SK-N-SH (cell line): ENCODE results near the gene LLGL1.

Experiments
- TAF1 ChIP-seq: IDR thresholded peaks from 2 replicates; pipeline ENCODE4 v1.6.1; 2012; ENCODE audit warnings: low read depth, mild to moderate bottlenecking, low read length, moderate library complexity, borderline replicate concordance
- TF ChIP-seq, protein P1 (sequence below): fragments of 200-600 bp; sonication (generic); IDR thresholded peaks from 2 replicates; pipeline ENCODE4 v1.6.1; 2017; ENCODE audit warnings: antibody characterized with exemption, mild to moderate bottlenecking, moderate library complexity

DNA sequence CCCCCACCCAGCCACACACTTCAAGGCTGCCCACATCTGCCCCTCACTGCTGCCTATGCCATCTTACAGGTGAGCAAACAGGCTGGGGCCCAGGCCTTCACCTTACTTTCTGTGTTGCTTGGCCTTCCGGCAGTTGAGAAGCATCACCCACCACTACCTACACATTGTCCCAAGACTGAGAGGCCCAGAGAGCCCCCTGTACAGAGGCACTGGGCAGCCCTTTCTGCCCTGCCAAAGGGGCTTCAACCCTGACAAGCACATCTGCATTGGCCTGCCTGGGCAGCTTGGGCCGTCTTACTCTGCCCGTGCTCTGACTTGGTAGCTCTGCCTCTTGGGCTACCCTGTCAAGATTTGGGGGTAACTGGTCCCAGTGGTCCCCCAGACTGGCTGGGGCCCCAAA is 36.2 kb downstream of the LLGL1 start:
- TF ChIP-seq TAF1, result no peak
- TF ChIP-seq, protein P1, sequence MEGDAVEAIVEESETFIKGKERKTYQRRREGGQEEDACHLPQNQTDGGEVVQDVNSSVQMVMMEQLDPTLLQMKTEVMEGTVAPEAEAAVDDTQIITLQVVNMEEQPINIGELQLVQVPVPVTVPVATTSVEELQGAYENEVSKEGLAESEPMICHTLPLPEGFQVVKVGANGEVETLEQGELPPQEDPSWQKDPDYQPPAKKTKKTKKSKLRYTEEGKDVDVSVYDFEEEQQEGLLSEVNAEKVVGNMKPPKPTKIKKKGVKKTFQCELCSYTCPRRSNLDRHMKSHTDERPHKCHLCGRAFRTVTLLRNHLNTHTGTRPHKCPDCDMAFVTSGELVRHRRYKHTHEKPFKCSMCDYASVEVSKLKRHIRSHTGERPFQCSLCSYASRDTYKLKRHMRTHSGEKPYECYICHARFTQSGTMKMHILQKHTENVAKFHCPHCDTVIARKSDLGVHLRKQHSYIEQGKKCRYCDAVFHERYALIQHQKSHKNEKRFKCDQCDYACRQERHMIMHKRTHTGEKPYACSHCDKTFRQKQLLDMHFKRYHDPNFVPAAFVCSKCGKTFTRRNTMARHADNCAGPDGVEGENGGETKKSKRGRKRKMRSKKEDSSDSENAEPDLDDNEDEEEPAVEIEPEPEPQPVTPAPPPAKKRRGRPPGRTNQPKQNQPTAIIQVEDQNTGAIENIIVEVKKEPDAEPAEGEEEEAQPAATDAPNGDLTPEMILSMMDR, result no peak
